Right lobe of liver (tissue), 4 donors: ENCODE results near the gene RAB11FIP3.

ENCODE experiments used
- CTCF ChIP-seq, 4 donors: fragments of 200-600 bp in 3 of 4; fragments of 450-650 bp in 1 of 4; IDR thresholded peaks; one replicate each; pipeline versions ENCODE4 v1.5.1 to v1.8.0; 2016 to 2022; ENCODE audit warnings: antibody characterized with exemption in 4 of 4, mild to moderate bottlenecking in 2 of 4
- POLR2A ChIP-seq: fragments of 450-650 bp; IDR thresholded peaks from one replicate; pipeline ENCODE4 v1.6.1; 2017; ENCODE audit warnings: antibody characterized with exemption, mild to moderate bottlenecking
- donor health status: DM: no; HTN: no; CAD: no.
- donor health status: DM: no; HTN: no; CAD: no.
- donor health status: DM: no; HTN: yes; CAD: no.

- TF ChIP-seq CTCF (IDR thresholded peaks at IDR 0.05), result no peak
- no peak for TF ChIP-seq POLR2A
Observed at GRCh38 chr16:381012-381788, 44.2 kb upstream of the RAB11FIP3 start.
